ENCODE data around the gene AP1B1.

DNA sequence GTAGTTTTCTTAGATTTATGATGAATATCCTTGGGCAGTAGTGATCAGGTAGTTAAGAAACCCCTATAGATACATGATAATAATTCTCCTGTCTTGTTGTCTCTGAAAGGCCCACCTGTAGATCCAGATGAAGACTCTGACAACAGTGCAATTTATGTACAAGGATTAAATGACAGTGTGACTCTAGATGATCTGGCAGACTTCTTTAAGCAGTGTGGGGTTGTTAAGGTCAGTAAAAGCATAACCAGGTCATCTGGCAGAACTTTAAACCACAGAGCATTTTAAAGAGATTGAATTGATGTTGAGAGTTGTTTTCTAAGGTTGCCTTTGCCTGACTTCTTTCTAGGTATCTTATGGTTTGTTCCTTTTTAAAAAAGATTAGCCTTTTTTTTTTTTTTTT lies 96.0 kb downstream of the AP1B1 start:
- TF ChIP-seq FOXK2 (IDR thresholded peaks at IDR 0.05), result no peak
- TF ChIP-seq SP1 (IDR thresholded peaks at IDR 0.05), result no peak
- no peak for TF ChIP-seq HDGF (IDR thresholded peaks at IDR 0.05; ENCODE audit: borderline replicate concordance)
- TF ChIP-seq ZNF384 (IDR thresholded peaks at IDR 0.05), result no peak
- TF ChIP-seq SUZ12 (IDR thresholded peaks at IDR 0.05), result no peak
- no peak for TF ChIP-seq ELF4 (IDR thresholded peaks at IDR 0.05)
- no peak for TF ChIP-seq NFRKB (IDR thresholded peaks at IDR 0.05)
- no peak for TF ChIP-seq BHLHE40 (IDR thresholded peaks at IDR 0.05; ENCODE audit: borderline replicate concordance)
- no peak for TF ChIP-seq ARNT (IDR thresholded peaks at IDR 0.05)

All from HEK293T (cell line).